Left renal pelvis (tissue), 4 donors: ENCODE measurements around the gene ANKH. TPM values are rescaled to one million over a fixed set of nuclear protein-coding genes. Genes with fewer than 3 reads are reported as not detected.

Experiments used
- DNase-seq, 4 donors: peaks; one replicate each; pipeline ENCODE4 v3.0.0-alpha.2; 2013; ENCODE audit warnings: low read depth in 4 of 4, low spot score in 3 of 4
- polyA plus RNA-seq, 4 donors: library from polyadenylated mRNA; unstranded; fragments of 120-200 nt; gene quantifications; one replicate each; pipeline ENCODE4 v1.2.1, GENCODE V29; 2013; ENCODE audit not compliant: insufficient read length in 4 of 4

The ANKH gene
- polyA plus RNA-seq, 4 donors = 11.0 to 22.5 (median 15.8) TPM

DNA sequence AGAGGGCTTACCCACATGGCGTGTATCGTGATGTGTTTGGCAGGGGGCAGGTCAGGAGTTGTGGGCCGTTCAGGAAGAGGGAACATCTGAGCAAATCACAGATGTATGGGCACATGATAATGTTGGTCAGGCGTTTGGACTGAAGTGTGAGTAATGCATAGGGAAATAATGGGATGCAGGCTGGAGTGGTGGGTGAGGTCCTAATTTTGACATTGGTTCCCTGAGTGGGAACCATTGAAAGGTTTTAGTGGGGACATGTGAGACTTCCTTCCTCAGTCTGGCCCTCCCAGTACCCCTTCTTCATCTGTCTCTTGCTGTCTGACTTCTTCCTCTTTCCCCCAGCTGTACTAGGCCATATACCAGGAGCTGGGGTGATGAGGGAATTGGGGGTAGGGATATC is 199.5 kb downstream of the ANKH start:
- no peak for DNase-seq

DNA sequence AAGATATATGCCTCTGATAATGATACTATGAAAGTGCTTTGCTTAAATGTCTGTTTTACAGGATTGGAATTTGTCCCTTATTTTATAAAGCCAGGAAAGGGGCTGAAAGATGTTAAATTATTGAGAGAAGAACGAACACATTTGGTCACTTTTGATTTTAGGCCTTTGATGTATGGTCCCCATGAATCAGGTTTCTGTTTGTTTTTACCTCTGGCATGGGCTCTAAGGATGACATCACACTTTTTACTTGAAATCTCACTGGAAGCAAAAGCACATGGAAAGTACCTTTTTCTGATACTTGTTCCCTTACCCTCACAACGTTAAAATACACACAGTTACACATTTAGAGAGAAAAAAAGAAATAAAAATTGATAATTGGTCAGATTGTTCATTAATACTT is 200.2 kb downstream of the ANKH start:
- no peak for DNase-seq

DNA sequence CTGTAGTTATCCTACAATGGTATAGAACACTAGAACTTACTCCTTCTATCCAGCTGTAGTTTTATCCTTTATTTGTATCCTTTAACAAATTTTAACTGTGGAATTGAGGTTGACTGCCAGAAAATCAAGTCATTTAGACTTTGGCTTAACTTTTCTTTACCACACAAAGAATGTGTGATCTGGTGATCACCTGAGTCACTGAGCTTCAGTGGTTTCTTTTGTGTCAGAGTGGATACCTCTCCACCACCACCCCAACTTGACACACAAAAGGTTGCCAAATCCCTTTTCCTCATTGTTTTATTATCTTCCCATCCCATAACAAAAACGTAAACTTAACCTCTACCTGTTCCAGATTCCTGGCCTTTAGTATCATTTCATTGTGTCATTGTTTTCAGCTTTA is 201.6 kb downstream of the ANKH start:
- no peak for DNase-seq

DNA sequence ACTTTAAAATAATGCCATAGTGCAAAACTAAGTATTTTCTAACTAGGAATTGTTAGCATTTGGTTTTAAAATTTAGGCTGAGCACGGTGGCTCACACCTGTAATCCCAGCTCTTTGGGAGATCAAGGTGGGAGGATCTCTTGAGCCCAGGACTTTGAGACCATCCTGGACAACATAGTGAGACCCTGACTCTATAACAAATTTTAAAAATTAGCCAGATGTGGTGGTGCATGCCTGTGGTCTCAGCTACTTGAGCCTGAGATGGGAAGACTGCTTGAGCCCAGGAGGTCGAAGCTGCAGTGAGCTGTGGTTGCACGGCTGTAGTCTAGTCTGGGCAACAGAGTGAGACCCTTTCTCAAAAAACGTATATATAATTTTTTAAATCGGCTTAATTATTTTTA is 202.2 kb downstream of the ANKH start:
- no peak for DNase-seq

DNA sequence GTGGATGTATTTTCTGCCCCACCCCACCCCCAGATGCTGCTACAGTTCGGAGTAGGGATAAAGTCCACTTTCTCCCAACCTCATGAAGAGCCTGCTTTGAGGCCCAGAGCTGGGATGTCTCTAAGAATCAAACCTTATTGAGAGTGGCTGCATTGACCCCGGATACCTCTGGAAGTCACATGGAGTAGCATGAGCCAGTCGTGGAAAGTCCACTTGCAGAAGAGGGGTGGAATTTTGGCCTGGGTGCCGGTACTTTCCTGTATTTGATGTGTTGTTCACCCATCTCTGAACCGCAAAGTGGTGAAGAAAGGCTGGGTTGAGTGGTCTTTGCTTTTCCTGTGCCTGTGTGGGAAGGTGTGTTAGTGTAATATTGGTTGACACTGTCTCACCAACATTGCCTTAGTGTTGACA is 203.4 kb downstream of the ANKH start:
- DNase-seq = no peak

DNA sequence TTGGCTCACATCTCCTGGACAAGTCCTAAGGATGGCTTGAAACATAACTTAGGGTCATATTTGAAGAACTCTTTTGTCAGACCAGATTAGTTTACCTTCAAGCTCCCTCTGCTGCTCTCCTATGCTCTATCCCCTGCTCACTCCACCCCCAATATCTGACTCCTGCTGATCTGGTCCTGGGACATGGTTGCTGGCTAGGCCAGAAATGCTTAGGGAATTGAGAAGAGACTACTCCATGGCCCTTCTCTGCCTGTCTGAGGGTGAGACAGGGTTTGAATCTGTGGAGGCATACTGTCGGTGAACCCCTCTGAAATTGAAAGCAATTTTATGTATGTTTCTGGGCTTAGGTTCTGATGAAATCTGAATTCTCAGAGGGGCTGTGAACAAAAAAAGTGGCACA is 203.8 kb downstream of the ANKH start:
- DNase-seq = no peak

DNA sequence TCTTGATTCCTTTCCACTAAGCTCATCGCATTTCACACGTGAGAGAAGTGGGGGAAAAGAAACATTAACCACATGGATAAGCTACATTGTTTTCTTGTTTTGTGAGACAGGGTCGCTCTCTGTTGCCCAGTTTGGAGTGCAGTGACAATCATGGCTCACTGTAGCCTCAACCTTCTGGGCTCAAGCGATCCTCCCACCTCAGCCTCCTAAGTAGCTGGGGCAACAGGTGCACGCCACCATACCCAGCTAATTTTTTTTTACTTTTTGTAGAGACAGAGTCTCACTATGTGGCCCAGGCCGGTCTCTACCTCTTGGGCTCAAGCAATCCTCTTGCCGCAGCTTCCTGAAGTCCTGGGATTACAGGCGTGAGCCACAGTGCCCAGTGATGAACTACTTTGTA is 204.3 kb downstream of the ANKH start:
- no peak for DNase-seq

DNA sequence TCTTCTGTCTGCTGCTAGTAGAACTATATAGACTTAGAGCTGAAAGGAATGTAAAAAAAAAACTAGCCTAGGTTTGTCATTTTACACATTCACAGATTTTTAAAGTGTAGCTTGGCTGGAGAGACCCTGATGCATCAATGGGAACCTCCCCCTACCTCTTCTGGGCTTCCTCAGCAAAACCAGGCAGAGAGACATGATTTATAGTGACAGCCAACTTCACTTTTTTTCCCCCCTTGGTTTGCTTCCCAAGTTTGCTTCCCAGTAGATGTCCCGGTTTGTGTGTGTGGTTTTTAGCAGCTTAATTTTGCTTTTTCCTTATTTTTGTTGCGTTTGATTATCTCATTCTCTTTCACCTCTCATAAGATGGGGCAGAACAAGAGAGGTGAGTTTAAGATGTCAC is 205.2 kb downstream of the ANKH start:
- DNase-seq = no peak

DNA sequence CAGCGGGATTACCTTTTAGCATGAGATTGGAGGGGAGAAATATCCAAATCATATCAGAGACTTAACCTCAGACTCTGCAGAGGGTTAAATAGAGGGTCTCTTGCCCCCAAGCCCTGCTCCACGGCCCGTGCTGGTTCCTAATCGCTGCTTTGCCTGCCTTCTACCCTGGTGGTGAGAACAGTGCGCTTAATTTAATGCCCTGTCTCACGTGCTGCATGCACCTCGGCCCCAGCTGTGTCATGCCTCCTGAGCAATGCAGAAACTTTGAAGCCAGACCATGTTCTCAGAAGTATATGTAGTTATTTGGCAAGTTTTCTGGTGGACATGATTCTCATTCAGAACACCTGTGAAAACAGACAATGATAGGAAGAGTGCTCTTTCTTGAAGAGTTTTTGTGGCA is 205.6 kb downstream of the ANKH start:
- DNase-seq = no peak

DNA sequence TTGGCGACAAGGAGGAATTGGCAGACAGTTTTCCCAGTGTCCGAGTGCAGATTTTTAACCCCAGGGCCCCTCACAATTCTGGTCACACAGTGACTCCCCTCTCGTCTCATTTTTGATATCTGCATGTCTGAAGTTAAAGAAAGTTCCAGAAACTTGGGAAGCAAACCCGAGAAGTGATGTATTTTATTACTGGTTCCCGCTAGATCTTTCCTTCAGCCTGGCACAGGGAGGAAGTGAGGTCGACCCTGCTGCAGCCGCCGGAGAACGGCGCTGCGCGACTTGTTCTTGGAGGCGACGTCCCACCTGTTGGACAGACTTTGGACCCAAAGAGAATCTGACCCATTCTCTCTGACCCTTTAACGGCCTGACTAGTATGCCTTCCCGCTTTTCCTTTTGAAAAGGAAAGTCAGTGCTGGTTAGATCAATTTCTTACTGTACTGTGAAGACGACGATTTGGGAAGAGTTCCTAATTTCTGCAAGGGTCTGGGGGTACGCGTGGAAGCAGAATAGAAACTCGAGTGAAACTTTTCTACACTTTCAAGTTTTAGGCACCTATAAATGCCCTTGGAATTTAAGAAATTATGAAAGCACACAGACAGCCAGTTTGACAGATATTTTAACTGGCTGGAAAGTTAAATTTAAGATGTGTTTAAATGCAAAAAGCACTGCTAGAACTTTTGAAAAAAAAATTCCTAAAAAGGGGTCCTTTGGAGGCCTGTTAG is 206.3 kb downstream of the ANKH start:
- DNase-seq = peak in 1 of 4 donors; percentile 38

DNA sequence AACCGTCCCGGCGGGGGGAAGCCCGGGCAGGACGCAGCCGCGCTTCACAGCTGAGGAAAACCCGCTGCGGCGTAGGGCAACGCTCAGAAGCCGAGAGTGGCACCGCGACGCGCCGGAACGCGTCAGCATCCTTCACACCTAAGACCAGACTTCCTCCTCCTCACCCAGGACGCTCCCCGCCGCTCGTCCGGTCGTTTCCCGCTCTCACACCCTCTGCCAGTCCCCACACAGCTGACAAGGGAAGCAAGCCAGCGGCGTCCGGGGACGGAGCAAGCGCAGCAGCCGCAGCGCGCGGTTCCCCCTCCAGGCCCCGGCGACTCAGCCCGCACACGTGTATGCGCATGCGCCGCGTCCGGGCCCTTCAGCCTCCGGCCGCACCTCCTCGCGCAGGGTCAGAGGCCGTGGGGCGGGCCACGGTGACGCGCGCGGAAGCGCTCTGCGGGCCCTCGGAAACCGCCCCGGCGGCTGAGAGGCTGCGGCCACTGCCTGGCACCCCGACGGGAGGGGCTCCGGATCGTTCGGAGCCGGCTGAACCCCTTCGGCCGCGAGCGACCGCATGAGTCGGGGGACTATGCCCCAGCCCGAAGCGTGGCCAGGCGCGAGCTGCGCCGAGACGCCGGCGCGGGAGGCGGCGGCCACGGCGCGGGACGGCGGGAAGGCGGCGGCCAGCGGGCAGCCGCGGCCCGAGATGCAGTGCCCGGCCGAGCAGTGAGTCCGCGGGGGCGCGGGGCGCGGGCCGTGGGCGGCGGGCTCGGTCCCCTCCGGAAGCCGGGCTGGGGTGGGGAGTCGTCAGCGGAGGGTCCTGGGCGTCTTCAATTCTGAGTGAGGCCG is 207.1 kb downstream of the ANKH start, which contains the start of gene OTULIN:
OTULIN (plus strand) TSS at position 449 of the 831 bp plus-strand sequence; CDS start at position 557, 108 bp downstream.
- DNase-seq = peak; percentile 82 to 85 (median 84)

DNA sequence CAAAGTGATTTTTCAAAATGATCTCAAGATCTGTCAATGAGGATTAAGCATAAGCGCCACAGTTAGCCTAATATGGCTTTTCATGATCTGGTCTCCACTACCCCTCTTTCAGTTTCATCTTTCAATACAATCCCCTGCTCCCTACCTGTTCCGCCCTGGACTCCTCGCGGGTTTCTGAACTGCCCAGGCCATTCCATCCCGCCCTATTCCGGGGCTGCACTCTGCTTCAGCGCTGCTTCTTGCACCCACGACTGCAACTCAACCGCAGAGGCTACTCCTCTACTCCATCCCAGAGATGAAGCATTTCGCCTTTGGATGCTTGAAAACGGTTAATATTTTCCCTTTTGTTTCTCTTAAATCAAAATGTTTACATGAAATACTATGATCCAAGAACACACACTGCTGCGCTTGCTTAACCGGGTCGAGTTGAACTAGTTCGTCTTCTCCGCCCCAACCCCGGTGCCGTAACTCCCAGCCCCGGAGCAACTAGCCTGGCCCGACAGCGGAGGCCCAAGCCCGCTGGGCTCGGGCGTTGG is 207.8 kb downstream of the ANKH start:
- DNase-seq = no peak

DNA sequence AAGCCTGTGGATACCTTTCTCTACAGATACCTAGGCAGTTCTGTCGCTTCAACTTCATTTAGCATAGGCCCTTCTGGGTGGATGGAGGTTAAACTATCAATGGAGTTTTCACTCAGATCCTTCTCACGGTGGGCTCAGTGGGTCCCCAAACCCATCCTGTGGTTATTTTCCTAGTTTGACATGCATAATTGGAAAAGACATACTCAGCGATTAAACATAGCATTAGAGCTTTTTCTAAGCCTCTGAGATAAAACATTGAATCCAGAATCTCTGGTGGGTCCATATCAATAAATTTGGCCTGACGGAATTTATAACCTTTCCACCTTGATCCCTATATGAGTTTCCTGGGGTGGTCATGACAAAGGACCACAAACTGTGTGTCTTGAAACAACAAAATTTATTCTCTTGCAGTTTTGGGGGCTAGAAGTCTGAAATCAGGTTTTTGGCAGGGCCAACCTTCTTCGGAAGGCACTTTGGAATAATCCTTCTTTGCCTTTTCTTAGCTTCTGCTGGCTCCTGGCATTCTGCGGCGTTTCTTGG is 208.8 kb downstream of the ANKH start:
- DNase-seq = no peak

DNA sequence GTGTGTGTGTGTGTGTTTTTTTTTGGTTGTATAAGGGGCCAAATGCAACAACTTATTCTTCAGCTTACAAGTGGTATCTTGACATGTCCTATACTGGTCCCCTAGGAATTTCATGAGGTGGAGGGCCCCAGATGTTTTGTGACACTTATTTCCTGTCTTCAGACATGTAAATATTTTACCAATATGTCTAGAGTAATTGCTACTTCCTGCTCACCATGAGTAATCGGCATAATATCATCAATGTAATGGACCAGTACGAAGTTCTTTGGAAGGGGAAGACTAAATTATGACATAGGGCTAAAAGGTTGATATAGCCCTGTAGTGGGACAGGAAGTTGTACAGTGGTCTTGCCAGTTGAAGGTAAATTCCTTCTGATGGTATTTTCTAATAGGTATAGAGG is 210.7 kb downstream of the ANKH start:
- DNase-seq = no peak

DNA sequence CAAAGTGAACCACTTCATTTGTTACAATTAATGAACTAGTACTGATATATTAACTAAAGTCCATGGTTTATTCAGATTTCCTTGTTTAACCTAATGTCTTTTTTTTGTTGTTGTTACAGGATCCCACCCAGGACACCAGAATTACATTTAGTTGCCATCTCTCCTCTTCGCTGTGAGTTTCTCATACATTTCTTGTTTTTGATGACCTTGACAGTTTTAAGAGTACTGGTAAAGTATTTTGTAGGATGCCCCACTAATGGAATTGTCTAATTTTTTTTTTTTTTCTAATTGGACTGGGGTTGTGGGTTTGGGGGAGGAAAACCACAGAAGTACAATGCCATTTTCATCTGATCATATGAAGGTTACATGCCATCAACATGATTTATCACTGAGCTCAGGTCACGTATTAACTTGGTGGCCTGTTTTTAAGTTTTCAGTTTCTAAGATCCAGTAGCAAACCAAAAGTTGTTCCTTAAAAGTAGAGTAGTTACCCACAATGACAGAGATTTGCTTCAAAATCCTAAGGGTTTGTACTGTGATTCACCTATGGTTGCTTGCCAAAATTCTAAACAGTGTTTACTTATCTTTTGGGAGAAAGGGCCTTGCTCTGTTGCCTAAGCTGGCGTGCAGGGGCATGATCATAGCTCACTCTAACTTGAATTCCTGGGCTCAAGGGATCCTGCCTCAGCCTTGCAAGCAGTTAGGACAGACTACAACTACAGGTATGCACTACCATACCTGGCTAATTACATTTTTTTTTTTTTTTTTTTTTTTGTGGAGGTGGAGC is 211.6 kb downstream of the ANKH start:
- DNase-seq = no peak

DNA sequence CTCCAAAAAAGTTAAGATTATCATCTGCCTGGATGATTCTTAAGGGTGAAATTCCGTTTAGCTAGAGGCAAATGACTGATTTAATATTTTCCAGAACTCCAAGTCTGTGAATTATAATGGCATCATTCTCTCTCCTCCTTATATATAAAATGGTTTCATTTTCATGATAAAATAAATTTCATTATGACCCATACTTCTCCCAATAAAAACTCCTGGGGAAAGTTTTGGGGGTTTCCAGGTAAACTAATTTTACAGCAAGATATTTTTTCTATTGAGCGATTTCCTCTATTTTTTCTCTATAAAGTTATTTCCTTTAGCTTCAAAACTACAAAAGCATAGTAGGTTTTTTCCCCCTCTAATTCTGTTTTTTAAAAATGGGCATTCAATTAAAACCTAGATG is 214.7 kb downstream of the ANKH start:
- DNase-seq = no peak

DNA sequence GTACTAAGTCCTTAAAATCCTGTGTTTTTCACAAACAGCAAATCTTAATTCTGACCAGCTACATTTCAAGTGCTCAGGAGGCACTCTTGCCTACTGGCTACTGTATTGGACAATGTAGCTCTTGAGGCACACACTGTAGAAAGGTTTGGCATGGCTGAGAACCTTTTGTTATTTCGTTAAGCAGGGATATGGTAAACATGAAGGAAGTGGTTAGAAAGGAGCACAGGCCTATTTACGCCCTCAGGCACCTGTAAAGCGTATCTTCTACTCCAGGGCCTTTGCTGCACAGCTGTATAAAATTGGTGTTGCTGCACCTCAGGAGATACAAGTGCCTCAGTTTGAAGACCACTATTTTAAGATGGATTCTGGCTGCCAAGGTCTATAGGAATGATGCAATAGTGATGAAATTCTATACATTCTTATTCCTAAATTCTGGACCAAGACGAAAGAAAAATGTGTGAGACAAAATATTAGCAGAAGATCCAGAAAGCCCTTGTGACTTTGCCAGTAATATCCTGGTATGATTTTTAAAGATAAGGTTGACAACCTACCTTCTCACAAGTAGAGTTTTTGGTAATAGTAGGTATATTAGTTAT is 216.3 kb downstream of the ANKH start:
- DNase-seq = no peak
